ENCODE measurements around the gene ARSK.
"Not testable (repeated sequence)": the region's sequence is repeated elsewhere in the genome, so short reads cannot be mapped to it uniquely, and the experiment has no call there.

ARSK gene

DNA sequence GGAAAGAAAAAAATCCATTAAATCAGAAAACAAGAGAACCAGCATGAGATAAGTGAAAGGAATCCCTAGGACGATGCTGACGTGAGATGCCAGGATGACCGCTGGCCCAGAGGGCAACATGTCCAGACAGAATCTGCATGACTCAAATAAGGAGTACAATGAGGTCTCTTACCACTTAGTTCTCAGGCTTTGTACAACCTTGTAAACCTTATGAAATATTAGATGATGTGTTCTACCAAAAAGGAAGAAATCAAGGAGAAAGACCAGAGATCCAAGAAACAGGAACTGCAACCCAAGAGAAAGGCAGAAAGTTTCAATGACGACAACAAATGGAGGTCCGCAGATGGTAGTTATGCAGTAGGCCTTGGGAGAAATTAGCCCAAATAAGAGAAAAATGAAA, 62.2 kb downstream of the ARSK start:
- no peak for DNase-seq
- intact Hi-C loops (cut with DNase I): no loop called here

GRCh38 chr5:95619096-95619495, 64.2 kb downstream of the ARSK start:
- DNase-seq: no peak
- intact Hi-C loops (cut with DNase I): no loop called here

DNA sequence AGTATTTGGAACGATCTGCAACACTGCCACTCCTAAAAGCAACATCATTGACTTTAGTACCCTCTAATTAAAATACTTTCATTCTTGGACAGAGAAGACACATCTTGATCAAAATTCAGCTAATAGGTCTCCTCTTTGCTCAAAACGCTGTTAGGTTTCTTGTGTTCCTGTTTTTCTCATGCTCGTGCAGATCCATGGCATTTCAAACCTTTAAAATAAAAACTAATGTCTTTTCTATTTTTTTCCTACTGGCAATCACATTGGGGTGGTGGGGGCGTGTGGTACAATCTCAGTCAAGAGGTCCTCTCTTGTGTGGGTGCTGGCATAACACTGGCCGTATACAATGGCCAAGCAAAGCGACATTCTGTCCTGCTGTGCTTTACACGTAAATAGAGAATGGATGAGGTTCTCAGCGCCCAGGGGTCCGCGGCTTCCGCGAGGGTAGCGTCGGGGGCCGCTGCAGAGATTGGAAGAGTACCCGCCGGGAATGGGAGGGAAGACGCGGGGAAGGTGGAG, 64.7 kb downstream of the ARSK start:
- intact Hi-C loops (cut with DNase I): no loop called here
- peak in 4 of 42 donors; percentile 3 to 33 (median 19) for DNase-seq

GRCh38 chr5:95620030-95620869, 65.3 kb downstream of the ARSK start, which contains the start of gene GPR150:
Gene GPR150 (plus strand): TSS chr5:95620087. CDS start chr5:95620276, 189 bp downstream.
- intact Hi-C loops (cut with DNase I): no loop called here
- DNase-seq: peak in 35 of 42 donors; percentile 10 to 60 (median 30)

- intact Hi-C loops (cut with DNase I): no loop called here
Observed at GRCh38 chr5:95620870-95621838, 66.3 kb downstream of the ARSK start.

DNA sequence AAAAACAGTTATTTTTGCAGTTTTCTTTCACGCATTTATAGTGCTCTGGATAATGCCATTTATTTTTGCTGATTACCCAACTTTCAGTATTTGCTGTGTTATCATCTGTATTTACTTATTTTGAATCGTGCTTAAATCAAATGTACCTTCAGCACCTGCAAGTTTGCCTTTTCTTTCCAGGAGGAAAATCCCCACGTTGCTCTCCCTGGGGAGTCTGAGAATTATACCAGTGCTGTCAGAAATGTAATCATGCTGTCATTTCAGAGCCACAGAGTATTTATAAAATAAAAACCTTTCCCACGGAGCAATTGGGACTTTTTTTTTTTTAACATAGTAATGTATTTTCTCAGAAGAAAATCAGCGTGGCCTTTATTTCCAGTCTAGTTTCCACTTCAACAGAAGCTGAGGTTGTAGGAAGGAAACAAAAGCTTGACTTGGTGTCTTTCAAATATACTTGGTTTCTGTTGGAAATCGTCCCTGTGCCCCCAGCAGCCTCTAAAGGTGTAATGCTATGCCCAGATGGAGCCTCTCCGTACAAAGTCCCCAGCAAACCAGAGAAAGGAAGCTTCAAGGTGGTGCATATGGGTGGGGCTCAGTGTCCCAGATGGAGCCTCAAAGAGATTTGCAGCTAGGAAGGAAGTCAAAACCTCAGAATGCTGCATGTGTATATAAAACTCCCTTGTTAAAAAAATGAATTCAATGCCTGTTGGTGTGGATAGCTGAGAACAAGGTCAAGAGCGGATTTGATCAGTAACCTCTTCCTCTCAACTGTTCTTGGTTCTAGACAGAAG, 67.1 kb downstream of the ARSK start:
- peak in 2 of 42 donors; percentile 12 to 21 for DNase-seq
- intact Hi-C loops (cut with DNase I): no loop called here

More at GRCh38 chr5:95620870-95621838, 66.3 kb downstream of the ARSK start:
- peak in 29 of 42 donors; percentile 10 to 56 (median 24) for DNase-seq

DNA sequence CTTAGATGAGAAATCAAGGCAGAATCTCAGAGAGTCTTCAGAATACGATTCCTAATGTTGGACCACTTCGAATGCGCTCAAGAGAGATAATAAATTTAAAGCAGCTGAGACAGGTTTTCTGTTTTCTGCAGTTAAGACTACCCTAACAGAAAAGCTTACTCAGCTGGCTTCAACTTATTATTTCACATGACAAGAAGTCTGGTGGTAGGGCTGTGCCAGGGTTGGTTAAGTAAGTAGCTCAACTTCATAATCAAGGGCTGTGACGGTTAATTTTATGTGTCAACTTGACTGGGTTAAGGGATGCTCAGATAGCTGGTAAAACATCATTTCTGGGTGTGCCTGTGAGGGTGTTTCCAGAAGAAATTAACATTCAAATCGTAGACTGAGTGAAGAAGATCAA, 68.8 kb downstream of the ARSK start:
- intact Hi-C loops (cut with DNase I): no loop called here
- no peak for DNase-seq

- DNase-seq: no peak
- intact Hi-C loops (cut with DNase I): no loop called here
Observed at GRCh38 chr5:95624368-95624767, 69.5 kb downstream of the ARSK start.

- no peak for DNase-seq
- intact Hi-C loops (cut with DNase I): no loop called here
Observed at GRCh38 chr5:95626701-95627100, 71.8 kb downstream of the ARSK start.

DNA sequence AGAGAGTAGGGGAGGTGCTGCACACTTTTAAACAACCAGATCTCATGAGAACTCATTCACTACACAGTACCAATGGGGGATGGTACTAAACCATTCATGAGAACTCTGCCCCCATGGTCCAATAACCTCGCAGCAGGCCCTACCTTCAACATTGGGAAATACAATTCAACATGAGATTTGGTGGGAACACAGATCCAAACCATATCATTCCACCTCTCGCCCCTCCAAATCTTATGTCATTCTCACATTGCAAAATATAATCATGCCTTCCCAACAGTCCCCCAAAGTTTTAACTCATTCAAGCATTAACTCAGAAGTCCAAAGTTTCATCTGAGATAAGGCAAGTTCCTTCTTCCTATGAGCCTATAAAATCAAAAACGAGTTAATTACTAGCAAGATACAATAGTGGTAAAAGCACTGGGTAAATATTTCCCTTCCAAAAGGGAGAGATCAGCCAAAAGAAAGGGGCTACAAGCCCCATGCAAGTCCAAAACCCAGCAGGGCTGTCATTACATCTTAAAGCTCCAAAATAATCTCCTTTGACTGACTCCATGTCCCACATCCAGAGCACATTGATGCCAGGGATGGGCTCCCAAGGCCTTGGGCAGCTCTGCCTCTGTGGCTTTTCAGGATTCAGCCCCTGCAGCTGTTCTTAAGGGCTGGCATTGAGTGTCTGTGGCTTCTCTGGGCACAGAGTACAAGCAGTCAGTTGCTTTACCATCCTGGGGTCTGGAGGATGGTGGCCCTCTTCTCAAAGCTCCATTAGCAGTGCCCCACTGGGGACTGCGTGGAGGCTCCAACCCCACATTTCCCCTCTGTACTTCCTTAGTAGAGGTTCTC, 73.3 kb downstream of the ARSK start:
- DNase-seq: no peak
- intact Hi-C loops (cut with DNase I): no loop called here

DNA sequence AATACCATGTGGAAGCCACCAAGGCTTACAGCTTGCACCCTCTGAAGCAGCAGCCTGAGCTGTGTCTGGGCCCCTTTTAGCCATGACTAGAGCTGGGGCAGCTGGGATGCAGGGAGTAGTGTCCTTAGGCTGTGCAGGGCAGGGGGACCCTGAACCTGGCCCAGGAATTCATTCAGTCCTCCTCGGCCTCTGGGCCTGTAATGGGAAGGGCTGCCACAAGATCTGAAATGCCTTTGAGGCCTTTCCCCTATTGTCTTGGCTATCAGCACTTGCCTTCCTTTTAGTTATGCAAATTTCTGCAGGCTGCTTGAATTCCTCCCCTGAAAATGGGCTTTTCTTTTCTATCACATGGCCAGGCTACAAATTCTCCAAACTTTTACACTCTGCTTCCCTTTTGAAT, 74.0 kb downstream of the ARSK start:
- intact Hi-C loops (cut with DNase I): no loop called here
- no peak for DNase-seq

DNA sequence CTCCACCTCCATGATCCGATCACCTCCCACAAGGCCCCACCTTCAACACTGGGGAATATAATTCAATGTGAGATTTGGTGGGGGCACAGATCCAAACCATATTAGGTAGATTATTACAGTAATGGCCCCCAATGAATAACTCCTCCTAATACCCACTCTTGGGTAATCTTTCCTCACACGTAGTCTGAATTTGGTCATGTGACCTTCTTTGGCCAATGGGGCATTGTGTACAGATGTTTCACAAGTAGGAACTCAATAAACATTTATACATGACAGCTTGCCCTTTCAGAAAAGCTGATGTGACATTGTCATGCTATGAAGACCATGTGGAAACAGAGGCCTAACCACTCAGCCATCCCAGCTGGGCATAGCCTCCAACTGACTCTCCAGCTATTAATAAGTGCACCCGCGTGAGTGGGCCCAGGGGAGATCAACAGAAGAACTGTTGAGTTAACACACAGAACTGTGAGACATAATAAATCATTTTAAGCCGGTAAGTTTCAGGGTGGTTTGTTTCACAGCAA, 75.6 kb downstream of the ARSK start:
- no peak for DNase-seq
- intact Hi-C loops (cut with DNase I): no loop called here

- intact Hi-C loops (cut with DNase I): no loop called here
- DNase-seq: no peak
Observed at GRCh38 chr5:95631255-95631958, 76.5 kb downstream of the ARSK start.

DNA sequence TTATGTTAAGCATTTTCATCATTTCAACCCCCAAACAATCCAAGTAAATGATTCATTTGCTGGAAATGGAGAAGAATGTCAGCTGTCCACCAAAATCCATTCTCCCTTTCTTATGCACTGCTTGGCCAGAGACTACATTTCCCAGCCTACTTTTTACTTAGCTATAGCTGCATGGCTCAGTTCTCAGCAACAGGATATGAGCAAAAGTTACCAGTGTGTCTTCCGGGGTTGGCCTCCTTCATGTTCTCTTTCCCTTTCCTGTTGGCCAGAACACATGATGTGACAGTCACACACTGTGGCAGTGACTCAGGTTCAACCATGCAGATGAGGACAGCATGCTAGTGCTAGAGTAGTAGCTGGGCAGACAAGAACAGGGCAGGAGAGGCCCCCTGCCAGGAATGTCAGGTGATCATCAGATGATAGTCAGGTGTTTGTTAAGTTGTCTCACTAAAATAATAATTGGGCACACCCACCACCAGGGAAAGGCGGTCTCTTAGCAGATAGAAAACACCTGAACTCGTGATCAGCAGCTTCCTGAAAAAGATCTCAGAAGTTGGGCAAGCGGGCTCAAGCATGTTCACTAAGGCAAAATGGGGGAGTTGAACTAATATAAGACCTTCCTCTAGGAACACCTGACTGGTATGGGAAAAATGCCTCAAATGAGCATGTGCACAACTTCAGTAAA, 77.2 kb downstream of the ARSK start:
- no peak for DNase-seq
- intact Hi-C loops (cut with DNase I): no loop called here

DNA sequence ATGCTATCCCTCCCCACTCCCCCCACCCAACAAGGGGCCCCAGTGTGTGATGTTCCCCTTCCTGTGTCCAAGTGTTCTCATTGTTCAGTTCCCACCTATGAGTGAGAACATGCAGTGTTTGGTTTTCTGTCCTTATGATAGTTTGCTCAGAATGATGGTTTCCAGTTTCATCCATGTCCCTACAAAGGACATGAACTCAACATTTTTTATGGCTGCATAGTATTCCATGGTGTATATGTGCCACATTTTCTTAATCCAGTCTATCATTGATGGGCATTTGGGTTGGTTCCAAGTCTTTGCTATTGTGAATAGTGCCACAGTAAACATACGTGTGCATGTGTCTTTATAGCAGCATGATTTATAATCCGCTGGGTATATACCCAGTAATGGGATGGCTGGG, 78.0 kb downstream of the ARSK start:
- intact Hi-C loops (cut with DNase I); DNase-seq: not testable (repeated sequence)

DNA sequence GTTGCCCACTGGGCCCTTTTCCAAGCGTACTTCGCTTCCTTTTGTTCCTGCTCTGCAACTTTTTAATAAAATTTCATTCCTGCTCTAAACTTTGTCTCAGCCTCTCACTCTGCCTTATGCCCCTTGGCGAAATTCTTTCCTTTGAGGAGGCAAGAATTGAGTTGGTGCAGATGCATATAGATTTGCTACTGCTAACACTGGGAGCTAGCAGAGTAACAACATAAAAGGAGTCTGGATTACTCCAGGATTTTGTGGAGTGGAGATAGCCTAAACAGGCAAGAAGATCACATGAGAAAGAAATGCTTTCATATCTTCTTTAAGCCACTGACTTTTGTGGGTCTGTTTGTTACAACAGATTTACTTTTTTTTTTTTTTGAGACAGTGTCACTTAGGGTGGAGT, 78.8 kb downstream of the ARSK start:
- intact Hi-C loops (cut with DNase I): no loop called here
- DNase-seq: no peak

GRCh38 chr5:95634081-95634480, 79.2 kb downstream of the ARSK start:
- intact Hi-C loops (cut with DNase I): no loop called here
- no peak for DNase-seq
